AG04450 (cell line): ENCODE measurements around the gene FRMD4A. TPM values are rescaled to one million over a fixed set of nuclear protein-coding genes. Genes with fewer than 3 reads are reported as not detected.

Experiments
- CTCF ChIA-PET: fragments of 300-600, 350-600 bp; formaldehyde crosslinking; extraction: SDS; loops from one replicate; lab custom pipeline; 2022; ENCODE audit warnings: antibody characterized with exemption, inconsistent platforms; lab: Charles Lee
- POLR2A ChIA-PET: fragments of 350-600 bp; formaldehyde crosslinking; extraction: SDS; loops from one replicate; lab custom pipeline; 2021; ENCODE audit warnings: antibody characterized with exemption, inconsistent platforms; lab: Yijun Ruan, JAX
- DNase-seq: peaks from one replicate; pipeline ENCODE4 v3.0.0-alpha.2; 2011; ENCODE audit warnings: low read depth, low spot score
- H3K27ac ChIP-seq: one replicate; pipeline ENCODE4 v1.5.1; 2012; ENCODE audit warnings: low read depth, low read length, control low read depth
- H3K27me3 ChIP-seq: one replicate; pipeline ENCODE4 v1.6.0; 2012; ENCODE audit warnings: low read length; ENCODE audit not compliant: control insufficient read depth, insufficient read depth
- H3K4me3 ChIP-seq: 2 replicates; pipeline ENCODE4 v1.5.1; 2011; ENCODE audit warnings: mild to moderate bottlenecking, low read depth, low read length, control low read depth
- H3K9me3 ChIP-seq: 2 replicates; pipeline ENCODE4 v1.5.1; 2012; ENCODE audit warnings: low read length; ENCODE audit not compliant: control insufficient read depth, insufficient read depth
- polyA plus RNA-seq: library from polyadenylated mRNA; depleted of rRNA; stranded (reverse); fragments of >200 nt; gene quantifications from 2 replicates; pipeline ENCODE4 v1.2.3, GENCODE V29; 2011
- TF ChIP-seq, protein P1 (sequence below): IDR thresholded peaks from 2 replicates; pipeline ENCODE4 v1.5.1; 2011; ENCODE audit warnings: low read depth, low read length, control low read depth, inconsistent platforms

The FRMD4A gene
- polyA plus RNA-seq, 1 experiment = 45.7 TPM

DNA sequence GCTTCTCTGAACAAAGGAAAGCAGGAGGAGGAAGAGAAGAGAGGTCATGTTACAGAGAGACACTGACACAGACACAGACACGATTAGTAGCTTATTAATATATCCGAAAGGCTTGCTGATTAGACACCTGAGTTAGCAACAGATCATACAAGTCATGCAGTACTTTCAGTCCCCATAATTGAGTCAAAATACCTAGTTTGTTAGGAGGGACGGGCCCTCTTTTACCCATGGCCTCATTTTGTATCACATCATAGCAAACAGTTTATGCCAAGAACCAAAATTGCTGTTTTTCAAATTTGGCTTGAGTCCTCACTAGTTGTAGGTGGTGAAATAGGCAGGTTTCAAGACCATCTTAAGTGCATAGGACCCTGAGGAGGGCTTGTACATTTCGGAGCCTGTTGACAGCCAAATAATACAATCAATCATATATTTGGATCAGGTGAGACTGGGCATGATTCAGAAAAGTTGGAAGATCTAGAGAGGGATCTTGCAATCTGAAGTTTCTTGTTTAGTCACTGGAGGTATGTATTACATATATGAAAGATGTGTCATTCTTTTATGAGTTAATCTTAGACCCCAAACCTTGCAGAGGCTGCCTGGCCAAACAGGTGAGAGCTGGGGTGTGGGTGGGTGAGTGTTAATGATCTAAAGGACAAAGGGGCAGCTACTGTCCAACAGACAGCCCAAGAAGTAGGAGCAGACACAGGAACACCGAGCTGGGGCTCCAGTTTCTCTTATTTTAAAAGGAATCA, 678.6 kb downstream of the FRMD4A start:
- POLR2A ChIA-PET = no interaction called here
- CTCF ChIA-PET = no interaction called here
- TF ChIP-seq, protein P1, sequence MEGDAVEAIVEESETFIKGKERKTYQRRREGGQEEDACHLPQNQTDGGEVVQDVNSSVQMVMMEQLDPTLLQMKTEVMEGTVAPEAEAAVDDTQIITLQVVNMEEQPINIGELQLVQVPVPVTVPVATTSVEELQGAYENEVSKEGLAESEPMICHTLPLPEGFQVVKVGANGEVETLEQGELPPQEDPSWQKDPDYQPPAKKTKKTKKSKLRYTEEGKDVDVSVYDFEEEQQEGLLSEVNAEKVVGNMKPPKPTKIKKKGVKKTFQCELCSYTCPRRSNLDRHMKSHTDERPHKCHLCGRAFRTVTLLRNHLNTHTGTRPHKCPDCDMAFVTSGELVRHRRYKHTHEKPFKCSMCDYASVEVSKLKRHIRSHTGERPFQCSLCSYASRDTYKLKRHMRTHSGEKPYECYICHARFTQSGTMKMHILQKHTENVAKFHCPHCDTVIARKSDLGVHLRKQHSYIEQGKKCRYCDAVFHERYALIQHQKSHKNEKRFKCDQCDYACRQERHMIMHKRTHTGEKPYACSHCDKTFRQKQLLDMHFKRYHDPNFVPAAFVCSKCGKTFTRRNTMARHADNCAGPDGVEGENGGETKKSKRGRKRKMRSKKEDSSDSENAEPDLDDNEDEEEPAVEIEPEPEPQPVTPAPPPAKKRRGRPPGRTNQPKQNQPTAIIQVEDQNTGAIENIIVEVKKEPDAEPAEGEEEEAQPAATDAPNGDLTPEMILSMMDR = no peak

DNA sequence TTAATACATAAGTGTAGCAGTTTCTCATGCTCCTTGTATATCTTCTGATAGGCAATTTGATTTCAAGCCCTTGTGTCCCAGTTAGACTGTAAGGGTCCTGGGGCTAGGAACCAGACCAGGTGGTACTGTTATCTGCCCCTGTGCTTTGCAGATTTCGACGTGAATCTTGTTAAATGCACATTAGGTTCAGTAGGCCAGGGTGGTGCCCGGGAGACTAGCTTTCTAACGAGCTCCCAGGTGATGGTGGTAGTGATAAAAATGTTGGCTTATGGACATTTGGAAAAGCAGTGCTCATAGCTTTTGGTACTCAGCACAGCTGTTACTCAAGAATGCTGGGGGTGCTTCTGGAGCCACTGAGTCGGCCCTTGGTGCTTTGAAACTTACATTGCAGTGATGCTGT, 679.8 kb downstream of the FRMD4A start:
- DNase-seq = no peak
- POLR2A ChIA-PET = no interaction called here
- TF ChIP-seq, protein P1 = no peak
- Histone ChIP-seq H3K9me3 (no peaks in the 10 kb centered on the region), H3K4me3 (no peak overlapping the region), H3K27ac (no peak overlapping the region), H3K27me3 (no peaks in the 10 kb centered on the region)
- CTCF ChIA-PET = no interaction called here

More for the DNA sequence above, 678.6 kb downstream of the FRMD4A start:
- DNase-seq = no peak
- Histone ChIP-seq H3K4me3 (no peak overlapping the region), H3K27me3 (no peaks in the 10 kb centered on the region), H3K9me3 (no peaks in the 10 kb centered on the region), H3K27ac (no peak overlapping the region)

DNA sequence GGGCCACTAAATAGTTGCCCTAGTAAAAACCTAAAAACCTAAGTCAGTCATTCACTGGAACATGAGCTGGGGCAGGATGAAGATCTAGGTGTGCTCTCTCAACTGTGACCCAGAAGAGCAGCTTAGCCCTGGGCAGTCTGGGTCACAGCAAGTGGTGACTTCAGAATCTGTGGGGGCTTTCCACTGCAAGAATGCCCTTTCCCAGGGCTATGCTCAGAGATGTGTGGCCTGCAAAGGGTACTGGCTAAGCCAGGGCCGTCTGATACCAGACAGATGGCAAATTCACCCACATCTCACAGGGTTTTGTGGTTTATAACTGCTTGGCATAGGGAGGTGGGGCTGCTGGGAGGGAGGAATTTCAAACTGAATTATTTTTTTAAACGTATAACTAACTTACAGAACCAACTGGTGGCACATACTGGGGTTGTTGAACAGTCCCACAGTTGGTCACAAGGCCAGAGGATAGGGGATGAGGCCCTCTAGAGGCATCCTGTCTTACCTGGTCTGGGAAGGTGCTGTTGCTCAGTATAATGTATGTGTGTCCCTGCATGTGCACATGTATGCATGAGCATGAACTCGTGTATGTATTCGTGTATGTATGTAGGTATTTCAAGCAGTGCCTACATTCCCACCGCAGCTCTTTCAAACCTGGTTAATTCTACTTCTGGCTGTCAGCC, 680.7 kb downstream of the FRMD4A start:
- no peak for DNase-seq
- no peaks in the 10 kb centered on the region for H3K9me3 ChIP-seq
- ChIA-PET CTCF (interaction anchor here (1.1 kb wide), 1 partner anchor 10 kb away, joined by 5 read pairs; no protein-coding TSS in a partner anchor), POLR2A (no interaction called here)
- TF ChIP-seq, protein P1 = no peak
- H3K4me3 ChIP-seq = no peak overlapping the region
- H3K27me3 ChIP-seq = no peaks in the 10 kb centered on the region
- no peak overlapping the region for H3K27ac ChIP-seq

DNA sequence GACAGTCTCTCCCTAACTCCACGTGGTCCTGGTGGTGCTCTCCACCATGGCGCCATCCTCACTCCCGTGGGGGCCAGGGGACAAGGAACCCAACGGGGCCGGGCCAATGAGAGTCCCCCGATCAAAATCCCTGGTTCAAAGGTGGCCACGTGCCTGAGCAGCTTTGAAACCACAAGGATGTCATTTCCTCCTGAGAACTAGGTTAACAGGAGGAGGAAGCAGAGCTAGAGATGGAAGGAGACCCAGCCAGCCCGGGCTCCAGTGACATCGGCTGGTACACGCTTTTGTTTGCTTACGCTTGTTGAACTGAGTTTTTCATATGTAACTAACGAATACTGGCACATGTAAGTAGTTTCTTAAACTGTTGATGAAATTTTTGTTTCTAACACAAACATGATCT, 682.3 kb downstream of the FRMD4A start:
- no peak for DNase-seq
- TF ChIP-seq, protein P1 = no peak
- Histone ChIP-seq H3K27ac (no peak overlapping the region), H3K9me3 (no peaks in the 10 kb centered on the region), H3K4me3 (no peak overlapping the region), H3K27me3 (no peaks in the 10 kb centered on the region)
- ChIA-PET CTCF (interaction anchor here (0.8 to 1.4 kb wide), 2 partner anchors 12 to 35 kb away, joined by 3 read pairs; no protein-coding TSS in a partner anchor), POLR2A (no interaction called here)

DNA sequence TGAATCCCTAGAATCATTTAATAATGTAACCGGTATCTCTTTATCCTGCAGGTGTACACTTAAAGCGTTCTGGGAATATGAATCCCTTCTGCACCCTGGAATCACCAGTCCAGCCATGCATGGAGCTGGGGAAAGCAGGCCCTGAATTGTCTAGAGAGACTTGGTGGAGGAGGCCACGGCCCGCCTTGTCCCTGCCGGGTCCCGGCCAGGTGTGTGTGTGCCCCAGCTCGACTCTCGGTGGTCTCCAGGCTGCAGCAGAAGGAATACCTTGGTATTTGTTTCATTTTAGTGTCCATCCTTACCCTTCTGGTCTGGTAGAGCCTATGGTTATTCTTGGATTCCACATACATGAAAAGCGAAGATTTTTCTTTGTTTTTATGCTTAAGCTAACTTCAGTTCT, 685.9 kb downstream of the FRMD4A start:
- Histone ChIP-seq H3K27me3 (no peaks in the 10 kb centered on the region), H3K9me3 (peaks cover 11% of the 10 kb centered on the region; the same call in 1 of the 2 replicates), H3K27ac (no peak overlapping the region), H3K4me3 (no peak overlapping the region)
- TF ChIP-seq, protein P1 = no peak
- DNase-seq = no peak
- ChIA-PET CTCF (interaction anchor here (0.6 kb wide), 1 partner anchor 65 kb away, joined by 3 read pairs; no protein-coding TSS in a partner anchor), POLR2A (no interaction called here)
